ENCODE data around the gene CCDC69.

GRCh38 chr5:151255621-151256286 lies 31.9 kb upstream of the CCDC69 start:
- no peak for TF ChIP-seq CTCF (IDR thresholded peaks at IDR 0.05)
- no peak for TF ChIP-seq POLR2A (IDR thresholded peaks at IDR 0.05)
